GM21515 (cell line): ENCODE results near the gene CRAMP1.
"Not testable (repeated sequence)": the region's sequence is repeated elsewhere in the genome, so short reads cannot be mapped to it uniquely, and the experiment has no call there.

Experiments
- ATAC-seq: cut with Tn5 transposase; IDR thresholded peaks from one replicate; pipeline ENCODE4 v1.9.1; 2021; ENCODE audit not compliant: unreplicated experiment

The CRAMP1 gene

DNA sequence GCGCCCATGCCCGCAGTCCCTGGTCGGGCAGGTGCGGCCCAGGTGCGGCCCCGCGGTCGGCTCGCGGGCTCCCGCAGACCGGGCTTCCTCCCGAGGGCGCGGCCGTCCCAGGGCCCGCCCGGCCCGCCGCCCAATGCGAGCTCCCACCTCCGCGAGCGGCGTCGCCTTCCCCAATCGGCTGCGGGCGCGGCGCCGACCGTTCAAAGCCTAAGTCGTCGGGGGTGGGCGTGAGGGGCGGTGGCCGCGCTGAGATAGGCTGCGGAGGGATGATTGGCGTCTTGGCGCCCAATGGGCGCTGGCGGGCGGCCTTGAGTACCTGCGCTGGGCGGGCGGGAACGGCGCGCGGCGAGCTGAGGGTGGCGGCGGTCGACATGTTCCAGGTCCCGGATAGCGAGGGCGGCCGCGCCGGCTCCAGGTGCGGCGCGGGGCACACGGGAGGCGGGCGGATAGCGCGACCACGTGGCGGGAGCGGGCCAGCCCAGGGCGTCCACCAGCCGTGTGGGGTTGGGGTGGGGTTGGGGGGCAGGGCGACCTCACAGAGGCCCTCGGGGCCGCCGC, 65.9 kb downstream of the CRAMP1 start, which contains the start of gene JPT2:
JPT2 (plus strand) TSS at position 338 of the 558 bp plus-strand sequence; CDS start at position 372, 34 bp downstream.
- peak; percentile 93 for ATAC-seq

DNA sequence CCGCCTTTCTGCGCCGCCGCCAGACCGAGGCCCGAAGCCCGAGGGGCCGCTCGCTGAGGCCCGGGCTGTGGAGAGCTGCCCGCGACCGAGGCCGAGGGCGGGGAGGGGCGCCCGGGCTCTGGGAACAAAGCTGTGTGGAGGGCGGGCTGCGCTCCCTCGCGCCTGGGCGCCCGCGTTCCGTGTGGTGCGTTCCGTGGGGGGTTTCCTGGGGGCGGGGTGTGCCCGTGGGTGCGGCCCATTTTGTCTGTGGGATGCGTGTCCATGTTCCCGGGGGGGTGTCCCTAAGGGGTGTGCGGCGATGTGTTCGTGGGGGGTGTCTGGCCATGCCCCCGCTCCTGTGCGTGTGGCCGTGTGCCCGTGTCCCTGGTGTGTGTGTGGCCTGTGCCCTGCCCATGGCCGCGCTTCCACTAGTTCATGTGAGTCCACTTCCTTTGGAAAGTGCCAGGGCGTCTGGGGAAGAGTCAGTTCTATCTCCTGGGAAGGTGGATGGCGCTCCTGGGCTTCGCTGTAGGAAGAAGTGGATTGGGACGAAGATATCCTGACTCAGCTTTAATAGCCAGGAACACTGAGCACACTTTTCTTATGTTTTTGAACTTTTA, 66.4 kb downstream of the CRAMP1 start:
- peak; percentile 9 for ATAC-seq

- no peak for ATAC-seq
These were observed 68.2 kb downstream of the CRAMP1 start for GRCh38 chr16:1680361-1680760.

DNA sequence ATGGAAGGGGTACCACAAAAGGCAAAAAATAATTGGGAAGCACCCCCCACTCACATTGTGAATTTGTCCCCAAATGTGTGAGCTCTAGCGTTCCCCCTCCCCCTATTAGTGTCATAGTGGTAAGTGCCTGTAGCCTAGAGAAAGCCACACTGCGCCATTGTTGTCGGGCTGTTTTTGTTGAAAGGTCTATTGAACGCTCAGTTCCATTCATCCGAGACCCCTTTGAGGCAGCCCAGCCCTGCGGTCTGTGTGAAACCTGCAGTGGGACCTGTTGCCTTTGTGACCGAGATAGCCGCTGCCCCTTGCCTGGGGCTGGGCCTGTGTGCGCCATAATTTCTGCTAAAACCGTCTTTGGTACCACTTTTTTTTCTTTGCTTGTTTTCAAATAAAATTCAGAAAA, 68.9 kb downstream of the CRAMP1 start:
- ATAC-seq = no peak

DNA sequence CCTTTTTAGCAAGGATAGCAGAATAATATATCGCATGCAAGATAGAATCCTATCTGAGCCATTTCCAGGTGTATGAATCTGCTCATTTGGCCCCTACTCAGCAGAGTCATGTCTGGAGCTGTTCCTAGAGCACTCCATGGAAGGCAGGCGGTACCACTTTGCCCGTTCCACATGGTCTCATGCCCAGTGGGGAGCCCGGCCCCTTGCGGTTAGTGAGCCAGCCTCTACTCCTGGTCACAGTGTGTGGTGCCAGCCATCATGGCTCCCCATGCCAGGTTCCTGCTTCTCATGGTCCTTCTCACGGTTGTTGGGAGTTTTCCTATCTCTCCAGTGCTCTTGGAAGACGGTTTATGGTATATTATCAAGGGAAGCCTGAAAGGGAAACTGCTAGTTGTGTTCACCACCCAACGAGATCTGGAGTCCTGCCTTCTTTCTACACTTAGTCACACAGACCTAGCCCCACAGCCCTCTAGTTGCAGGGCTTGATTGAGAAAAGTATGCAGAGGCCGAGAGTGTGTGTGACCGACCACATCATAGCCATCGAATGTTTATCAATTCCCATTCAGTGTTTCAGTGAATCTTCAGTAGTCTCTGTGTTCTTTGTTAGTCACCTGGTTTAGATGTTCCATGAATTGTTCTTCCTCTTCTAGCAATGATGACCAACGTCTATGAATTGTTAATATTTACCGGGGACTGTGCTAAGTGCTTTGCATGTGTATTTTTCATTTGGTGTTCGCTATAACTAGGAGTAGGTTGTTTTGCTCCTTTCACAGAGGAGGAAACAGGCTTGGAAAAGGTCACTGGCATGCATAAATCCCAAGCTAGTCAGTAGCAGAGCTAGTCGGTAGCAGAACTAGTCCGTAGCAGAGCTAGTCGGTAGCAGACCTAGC, 75.5 kb downstream of the CRAMP1 start:
- ATAC-seq = no peak

GRCh38 chr16:1688807-1689560, 76.8 kb downstream of the CRAMP1 start:
- ATAC-seq = no peak

GRCh38 chr16:1689853-1690252, 77.7 kb downstream of the CRAMP1 start:
- ATAC-seq = no peak

DNA sequence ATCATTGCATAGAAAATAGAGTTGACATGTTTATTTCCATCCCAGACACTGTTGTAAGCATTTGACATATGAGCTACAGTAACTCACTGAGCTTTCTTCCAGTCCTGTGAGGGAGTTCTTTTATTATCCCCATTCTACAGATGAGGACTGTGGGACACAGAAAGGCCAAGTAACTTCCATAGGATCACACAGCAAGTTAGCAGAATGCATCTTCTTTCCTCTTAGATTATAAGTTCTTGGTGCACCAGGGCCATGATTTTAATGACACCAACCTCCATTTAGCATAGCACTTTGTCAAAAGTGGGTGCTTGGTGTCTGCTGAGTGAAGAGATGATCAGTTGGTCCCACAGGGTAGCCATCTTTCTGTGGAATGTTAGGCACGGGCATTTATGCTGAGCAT, 78.7 kb downstream of the CRAMP1 start:
- ATAC-seq = no peak

DNA sequence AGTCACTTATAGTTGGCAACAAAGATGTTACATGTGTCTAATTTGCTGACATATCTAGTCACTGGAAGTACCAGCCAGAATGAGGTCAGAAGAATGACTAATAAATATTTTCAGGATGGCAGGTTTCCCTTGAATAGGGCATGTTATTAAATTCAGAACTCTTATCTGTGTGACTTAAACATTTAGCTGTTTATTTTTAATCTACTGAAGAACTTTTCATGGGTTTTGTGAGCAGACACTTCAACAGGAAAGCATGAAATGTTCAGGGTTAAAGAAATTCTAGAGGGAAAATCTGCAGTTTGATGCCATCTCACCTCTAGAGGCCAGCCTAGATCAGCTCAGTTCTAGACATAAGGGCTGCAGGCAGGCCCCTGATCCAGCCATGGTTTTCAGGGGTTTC, 79.1 kb downstream of the CRAMP1 start:
- ATAC-seq = no peak

GRCh38 chr16:1691956-1692355, 79.8 kb downstream of the CRAMP1 start:
- no peak for ATAC-seq

GRCh38 chr16:1696863-1697262, 84.7 kb downstream of the CRAMP1 start:
- no peak for ATAC-seq

- ATAC-seq = no peak
These were observed 86.5 kb downstream of the CRAMP1 start for GRCh38 chr16:1698680-1699079.

GRCh38 chr16:1700246-1700645, 88.1 kb downstream of the CRAMP1 start:
- ATAC-seq = no peak

- no peak for ATAC-seq
These were observed 89.2 kb downstream of the CRAMP1 start for GRCh38 chr16:1701216-1701878.

GRCh38 chr16:1705324-1705687, 93.1 kb downstream of the CRAMP1 start:
- ATAC-seq = not testable (repeated sequence)

DNA sequence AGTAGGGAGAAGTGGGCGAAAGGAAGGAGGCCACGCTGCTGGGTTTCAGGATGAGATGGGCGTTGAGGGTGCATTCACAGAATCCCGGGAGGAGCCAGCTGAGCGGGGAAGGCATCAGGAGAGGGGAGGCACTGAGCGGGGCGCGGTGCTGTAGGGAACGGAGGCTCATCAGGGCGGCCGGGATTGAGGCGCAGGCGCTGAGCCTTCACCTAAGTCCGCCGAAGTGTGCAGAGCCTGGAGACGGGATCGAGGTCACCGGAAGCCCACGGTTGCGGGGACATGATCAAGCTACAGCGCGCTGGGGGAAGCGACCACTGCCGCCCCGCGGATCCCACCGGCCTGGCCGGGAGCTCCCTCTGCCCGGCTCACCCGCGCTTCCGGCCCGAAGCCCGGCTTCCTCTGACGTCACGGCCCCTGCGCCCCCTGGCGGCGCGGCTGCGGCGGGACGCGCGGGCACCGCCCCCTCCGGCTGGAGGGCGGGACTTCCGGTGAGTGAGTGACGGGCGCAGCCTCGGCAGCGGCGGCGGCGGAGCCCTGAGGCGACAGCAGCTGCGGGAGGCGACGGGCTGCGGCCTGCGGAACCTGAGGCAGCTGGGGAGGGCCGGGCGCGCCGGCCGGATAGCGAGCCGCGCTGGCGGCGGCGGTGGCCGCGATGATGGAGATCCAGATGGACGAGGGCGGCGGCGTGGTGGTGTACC, 93.7 kb downstream of the CRAMP1 start, which contains the start of gene MAPK8IP3:
MAPK8IP3 (plus strand) TSS at position 508 of the 698 bp plus-strand sequence; CDS start at position 653, 145 bp downstream.
- ATAC-seq = peak; percentile 74

DNA sequence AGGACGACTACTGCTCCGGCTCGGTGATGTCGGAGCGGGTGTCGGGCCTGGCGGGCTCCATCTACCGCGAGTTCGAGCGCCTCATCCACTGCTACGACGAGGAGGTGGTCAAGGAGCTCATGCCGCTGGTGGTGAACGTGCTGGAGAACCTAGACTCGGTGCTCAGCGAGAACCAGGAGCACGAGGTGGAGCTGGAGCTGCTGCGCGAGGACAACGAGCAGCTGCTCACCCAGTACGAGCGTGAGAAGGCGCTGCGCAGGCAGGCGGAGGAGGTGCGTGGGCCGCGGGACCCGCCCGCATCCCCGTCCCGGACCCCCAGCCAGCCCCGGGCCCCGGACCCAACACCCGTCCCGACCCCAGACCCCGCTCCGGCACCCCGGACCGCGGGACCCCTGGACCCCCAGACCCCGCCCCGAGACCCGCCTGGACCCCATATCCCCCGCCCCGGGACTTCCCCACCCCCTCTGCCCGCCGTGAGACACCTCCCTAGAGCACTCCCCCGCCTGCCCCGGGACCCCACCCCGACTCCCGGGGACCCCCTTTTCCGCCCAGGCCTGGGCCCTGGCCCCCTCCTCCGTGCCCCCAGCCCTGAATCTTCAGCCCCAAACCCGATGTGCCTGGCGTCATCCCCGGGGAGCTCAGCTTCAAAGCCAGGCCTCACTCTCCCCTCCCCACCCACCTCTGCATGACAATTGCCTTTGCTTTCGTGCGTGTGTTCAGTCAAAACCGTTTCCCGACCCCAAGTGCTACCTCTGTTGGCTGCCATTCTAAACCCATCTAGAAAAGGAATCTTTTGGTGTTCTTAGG, 94.4 kb downstream of the CRAMP1 start:
- ATAC-seq = peak; percentile 21

GRCh38 chr16:1707193-1707790, 95.1 kb downstream of the CRAMP1 start:
- no peak for ATAC-seq
